Trophoblast cell (in vitro differentiated cells and primary cell): ENCODE data around the gene S100A9.

Experiments
- DNase-seq, 2 donors: peaks; one replicate each; pipeline ENCODE4 v3.0.0-alpha.2; 2016
- H2AFZ ChIP-seq: 2 replicates; pipeline ENCODE4 v1.6.1; 2013; ENCODE audit warnings: low read length, moderate library complexity, mild to moderate bottlenecking; ENCODE audit not compliant: insufficient read depth, poor library complexity
- H2AK5ac ChIP-seq: 2 replicates; pipeline ENCODE4 v1.6.1; 2013; ENCODE audit warnings: mild to moderate bottlenecking, low read length
- H2BK120ac ChIP-seq: 2 replicates; pipeline ENCODE4 v1.6.1; 2013; ENCODE audit warnings: low read length, mild to moderate bottlenecking, moderate library complexity; ENCODE audit not compliant: insufficient read depth, poor library complexity
- H2BK12ac ChIP-seq: 2 replicates; pipeline ENCODE4 v1.6.1; 2013; ENCODE audit warnings: mild to moderate bottlenecking, low read length, moderate library complexity
- H2BK5ac ChIP-seq: 2 replicates; pipeline ENCODE4 v1.6.1; 2013; ENCODE audit warnings: low read length, low read depth, moderate library complexity, mild to moderate bottlenecking; ENCODE audit not compliant: poor library complexity
- H3K14ac ChIP-seq: 2 replicates; pipeline ENCODE4 v1.6.1; 2013; ENCODE audit warnings: mild to moderate bottlenecking, low read length
- H3K18ac ChIP-seq: 2 replicates; pipeline ENCODE4 v1.6.1; 2013; ENCODE audit warnings: mild to moderate bottlenecking, low read length
- H3K23ac ChIP-seq: 2 replicates; pipeline ENCODE4 v1.6.1; 2013; ENCODE audit warnings: low read length
- H3K27ac ChIP-seq: 2 replicates; pipeline ENCODE4 v1.5.1; 2013; ENCODE audit warnings: low read depth, mild to moderate bottlenecking, inconsistent platforms, low read length, moderate library complexity
- H3K27me3 ChIP-seq: 2 replicates; pipeline ENCODE4 v1.6.1; 2013; ENCODE audit warnings: inconsistent platforms, mild to moderate bottlenecking, low read length, moderate library complexity; ENCODE audit not compliant: insufficient read depth
- H3K36me3 ChIP-seq, 2 experiments: 1 replicate in 1 of 2; 2 replicates in 1 of 2; pipeline ENCODE4 v1.6.1; 2013; ENCODE audit warnings: low read length in 2 of 2, mild to moderate bottlenecking in 2 of 2, moderate library complexity in 1 of 2; ENCODE audit not compliant: insufficient read depth in 2 of 2, control insufficient read depth in 1 of 2
- H3K4ac ChIP-seq: 2 replicates; pipeline ENCODE4 v1.6.1; 2013; ENCODE audit warnings: low read depth, mild to moderate bottlenecking, low read length, moderate library complexity
- H3K4me1 ChIP-seq, 2 experiments: 1 replicate in 1 of 2; 2 replicates in 1 of 2; pipeline ENCODE4 v1.6.1; 2013; ENCODE audit warnings: low read length in 2 of 2, mild to moderate bottlenecking in 2 of 2, moderate library complexity in 1 of 2; ENCODE audit not compliant: insufficient read depth in 2 of 2, control insufficient read depth in 1 of 2
- H3K4me2 ChIP-seq: 2 replicates; pipeline ENCODE4 v1.6.1; 2013; ENCODE audit warnings: inconsistent platforms, mild to moderate bottlenecking, low read length, moderate library complexity
- H3K4me3 ChIP-seq: 2 replicates; pipeline ENCODE4 v1.5.1; 2013; ENCODE audit warnings: mild to moderate bottlenecking, low read depth, low read length, inconsistent platforms
- H3K79me1 ChIP-seq: one replicate; pipeline ENCODE4 v1.6.1; 2013; ENCODE audit warnings: low read length
- H3K79me2 ChIP-seq: 2 replicates; pipeline ENCODE4 v1.6.1; 2013; ENCODE audit warnings: low read length, mild to moderate bottlenecking; ENCODE audit not compliant: control insufficient read depth, insufficient read depth, poor library complexity
- H3K9ac ChIP-seq: 2 replicates; pipeline ENCODE4 v1.6.1; 2013; ENCODE audit warnings: mild to moderate bottlenecking, low read length
- H3K9me3 ChIP-seq: 2 replicates; pipeline ENCODE4 v1.6.1; 2013; ENCODE audit warnings: low read depth, mild to moderate bottlenecking, control low read depth, inconsistent platforms, low read length; ENCODE audit not compliant: insufficient read depth
- H4K12ac ChIP-seq: 2 replicates; pipeline ENCODE4 v1.6.1; 2013; ENCODE audit warnings: low read depth, mild to moderate bottlenecking, low read length, moderate library complexity
- H4K8ac ChIP-seq: 2 replicates; pipeline ENCODE4 v1.6.1; 2013; ENCODE audit warnings: low read depth, mild to moderate bottlenecking, low read length, moderate library complexity
- H4K91ac ChIP-seq: one replicate; pipeline ENCODE4 v1.6.1; 2013; ENCODE audit warnings: low read depth, mild to moderate bottlenecking, low read length, moderate library complexity
- WGBS: extraction: QIAGEN DNeasy Blood & Tissue Kit; methylation state at CpG from one replicate; pipeline ENCODE4 v1.1.7; 2013; ENCODE audit warnings: missing lambda C conversion rate; ENCODE audit not compliant: insufficient read length, insufficient coverage; ENCODE audit errors: extremely low coverage; 5-methylcytosine and 5-hydroxymethylcytosine counted together

The S100A9 gene

DNA sequence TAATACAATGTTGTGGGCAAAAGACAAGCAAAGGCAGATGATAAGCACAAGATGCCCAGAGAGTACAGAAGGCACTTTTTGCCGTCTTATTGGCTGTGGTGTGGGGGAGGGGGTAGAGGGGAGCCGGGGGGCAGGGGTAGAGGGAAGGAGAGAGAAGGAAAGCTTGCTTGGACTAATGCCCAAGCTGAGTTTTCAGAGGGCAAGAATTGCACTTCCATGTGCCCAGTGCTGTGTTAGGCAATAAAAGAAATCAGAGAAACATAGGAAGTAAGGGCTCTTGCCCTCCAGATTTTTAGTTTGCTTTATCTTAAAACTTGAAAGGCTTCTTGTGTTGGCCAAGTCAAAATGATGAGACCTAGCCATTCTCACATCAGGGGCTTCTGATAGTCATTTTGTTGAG, 9.4 kb downstream of the S100A9 start:
- Histone ChIP-seq H3K9ac (no peak overlapping the region), H3K4me1 (peaks cover 20 to 22% of the 10 kb centered on the region in 2 experiments), H2BK5ac (no peak overlapping the region), H2AFZ (no peak overlapping the region), H2BK12ac (no peak overlapping the region), H3K27ac (no peak overlapping the region), H3K4ac (no peak overlapping the region), H3K79me1 (peaks cover 1% of the 10 kb centered on the region), H4K91ac (no peak overlapping the region), H4K12ac (no peak overlapping the region), H2BK120ac (no peak overlapping the region), H3K14ac (no peak overlapping the region), H3K18ac (no peak overlapping the region), H3K36me3 (no peaks in the 10 kb centered on the region), H3K79me2 (no peaks in the 10 kb centered on the region), H3K27me3 (no peaks in the 10 kb centered on the region), H3K4me3 (no peak overlapping the region), H3K23ac (no peak overlapping the region), H3K4me2 (no peak overlapping the region), H4K8ac (no peak overlapping the region), H2AK5ac (no peak overlapping the region), H3K9me3 (no peaks in the 10 kb centered on the region)
- no peak for DNase-seq
- no CpG with 5 or more reads among the region's 2 CpGs for WGBS

DNA sequence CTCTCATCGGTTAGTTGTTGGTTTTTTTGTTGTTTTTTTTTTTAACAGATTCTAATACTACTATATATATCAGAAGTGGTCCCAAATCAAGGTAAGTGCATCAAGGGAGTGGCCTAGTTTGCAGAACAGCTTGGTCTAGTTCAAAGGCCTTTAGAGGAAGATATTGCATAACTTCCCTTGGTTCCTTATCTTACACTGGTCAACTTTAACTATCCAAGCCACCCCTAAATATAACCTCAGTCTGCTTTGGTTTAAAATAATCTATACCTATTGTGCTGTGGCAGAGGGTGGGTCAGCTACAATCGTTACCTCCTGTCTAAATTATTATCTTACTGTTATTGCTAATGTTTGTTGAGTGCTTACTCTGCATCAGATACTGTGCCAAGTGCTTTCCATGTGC, 10.8 kb downstream of the S100A9 start:
- H3K4me1 ChIP-seq = peaks cover 19 to 20% of the 10 kb centered on the region in 2 experiments
- no peaks in the 10 kb centered on the region for H3K79me2 ChIP-seq
- H2BK120ac ChIP-seq = no peak overlapping the region
- no peak overlapping the region for H4K91ac ChIP-seq
- no peak overlapping the region for H3K23ac ChIP-seq
- WGBS = no CpG with 5 or more reads among the region's 2 CpGs
- peaks cover 1% of the 10 kb centered on the region for H3K79me1 ChIP-seq
- H2BK5ac ChIP-seq = no peak overlapping the region
- H3K9ac ChIP-seq = no peak overlapping the region
- H3K36me3 ChIP-seq = no peaks in the 10 kb centered on the region
- H3K27me3 ChIP-seq = no peaks in the 10 kb centered on the region
- no peak for DNase-seq
- H4K8ac ChIP-seq = no peak overlapping the region
- no peak overlapping the region for H3K14ac ChIP-seq
- no peaks in the 10 kb centered on the region for H3K9me3 ChIP-seq
- H3K4ac ChIP-seq = no peak overlapping the region
- no peak overlapping the region for H4K12ac ChIP-seq
- no peak overlapping the region for H3K27ac ChIP-seq
- H3K4me2 ChIP-seq = no peak overlapping the region
- no peak overlapping the region for H2BK12ac ChIP-seq
- H2AFZ ChIP-seq = no peak overlapping the region
- no peak overlapping the region for H3K18ac ChIP-seq
- no peak overlapping the region for H3K4me3 ChIP-seq
- H2AK5ac ChIP-seq = no peak overlapping the region

DNA sequence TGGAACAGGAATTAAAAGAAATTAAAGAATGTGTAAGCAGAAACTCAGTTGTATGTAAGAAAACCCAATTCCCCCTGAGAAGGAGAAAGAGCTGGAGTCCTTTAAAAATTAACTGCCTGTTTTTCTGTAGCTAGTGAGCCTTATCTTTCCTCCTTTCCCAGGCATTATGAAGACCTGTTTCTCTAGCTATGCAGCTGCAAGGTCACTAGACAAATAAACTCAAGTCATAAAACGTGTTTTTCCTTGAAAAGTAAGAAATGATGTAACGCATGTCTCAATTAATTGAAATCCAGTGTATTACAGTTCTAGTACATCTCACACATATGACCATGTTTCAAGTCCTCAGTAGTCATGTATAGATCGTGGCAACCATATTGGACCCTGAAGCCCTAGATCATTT, 12.5 kb downstream of the S100A9 start:
- Histone ChIP-seq H2AK5ac (no peak overlapping the region), H2BK12ac (no peak overlapping the region), H3K23ac (no peak overlapping the region), H3K27me3 (no peaks in the 10 kb centered on the region), H4K12ac (no peak overlapping the region), H3K27ac (no peak overlapping the region), H2BK5ac (no peak overlapping the region), H3K9me3 (no peaks in the 10 kb centered on the region), H3K14ac (no peak overlapping the region), H3K4ac (no peak overlapping the region), H3K79me1 (peaks cover 1% of the 10 kb centered on the region), H2BK120ac (no peak overlapping the region), H3K79me2 (no peaks in the 10 kb centered on the region), H3K18ac (no peak overlapping the region), H3K4me3 (no peak overlapping the region), H3K9ac (no peak overlapping the region), H2AFZ (no peak overlapping the region), H4K91ac (no peak overlapping the region), H3K4me2 (no peak overlapping the region), H4K8ac (no peak overlapping the region), H3K4me1 (peaks cover 6% of the 10 kb centered on the region in 2 experiments), H3K36me3 (no peaks in the 10 kb centered on the region)
- no peak for DNase-seq
- WGBS = no CpG with 5 or more reads among the region's 3 CpGs

DNA sequence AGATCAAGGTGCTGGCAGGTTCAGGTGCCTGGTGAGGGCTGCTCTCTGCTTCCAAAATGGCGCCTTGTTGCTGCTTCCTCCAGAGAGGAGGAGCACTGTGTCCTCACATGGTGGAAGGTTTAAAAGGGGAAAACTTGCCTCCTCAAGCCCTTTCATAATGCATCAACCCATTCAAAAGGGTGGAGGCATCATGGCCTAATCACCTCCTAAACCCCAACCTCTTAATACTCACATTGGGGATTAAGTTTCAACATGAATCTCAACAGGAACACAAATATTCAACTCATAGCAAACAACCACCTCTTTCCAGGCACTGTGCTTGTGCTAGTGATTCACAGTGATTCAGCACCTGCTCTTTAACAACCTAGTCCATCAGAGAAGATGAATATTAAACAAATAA, 13.6 kb downstream of the S100A9 start:
- Histone ChIP-seq H3K9ac (no peak overlapping the region), H2AFZ (no peak overlapping the region), H3K4me3 (no peak overlapping the region), H3K4me1 (no peaks in the 10 kb centered on the region), H2BK12ac (no peak overlapping the region), H3K14ac (no peak overlapping the region), H3K23ac (no peak overlapping the region), H3K27ac (no peak overlapping the region), H3K4ac (no peak overlapping the region), H3K79me2 (no peaks in the 10 kb centered on the region), H3K36me3 (no peaks in the 10 kb centered on the region), H2BK120ac (no peak overlapping the region), H3K79me1 (no peaks in the 10 kb centered on the region), H4K91ac (no peak overlapping the region), H2BK5ac (no peak overlapping the region), H2AK5ac (no peak overlapping the region), H3K4me2 (no peak overlapping the region), H4K8ac (no peak overlapping the region), H3K27me3 (no peaks in the 10 kb centered on the region), H3K18ac (no peak overlapping the region), H4K12ac (no peak overlapping the region), H3K9me3 (no peaks in the 10 kb centered on the region)
- DNase-seq = no peak
- no CpG with 5 or more reads among the region's 1 CpG for WGBS
